ENCODE measurements around the gene LRCH4. TPM values are rescaled to one million over a fixed set of nuclear protein-coding genes. Genes with fewer than 3 reads are reported as not detected.

The LRCH4 gene
- total and polyA plus RNA-seq, 4 donors, result 38.1 to 109 (median 92.2) TPM

- 49 to 71% methylated on average over 6 of the region's 6 CpGs for WGBS, 2 donors
- no peaks in the 10 kb centered on the region for H3K27me3 ChIP-seq (ENCODE audit: control insufficient read depth in 3 of 3, insufficient read depth in 3 of 3, low read length in 2 of 3)
- H3K4me3 ChIP-seq, result peak overlapping the region; percentile 80
- peak in 1 of 3 donors; percentile 30 for DNase-seq
- H3K9ac ChIP-seq (ENCODE audit: insufficient read depth in 1 of 2, low read length in 2 of 2), result no peak overlapping the region
- H3K9me3 ChIP-seq (ENCODE audit: control insufficient read depth in 4 of 4, insufficient read depth in 3 of 4, low read length in 3 of 4), result no peaks in the 10 kb centered on the region
- no peak for TF ChIP-seq CTCF (IDR thresholded peaks at IDR 0.05; ENCODE audit: control extremely low read depth, extremely low read depth)
- H3K4me1 ChIP-seq (ENCODE audit: control insufficient read depth in 5 of 5, insufficient read depth in 5 of 5, low read length in 5 of 5), result peaks cover 2 to 12% (median 8%) of the 10 kb centered on the region in 5 donors
- ATAC-seq (ENCODE audit: insufficient read depth, low FRiP score), result no peak
- H3K36me3 ChIP-seq (ENCODE audit: control insufficient read depth in 4 of 4, insufficient read depth in 4 of 4, low read length in 4 of 4), result no peaks in the 10 kb centered on the region
- no peak overlapping the region for H3K27ac ChIP-seq (ENCODE audit: low read depth in 1 of 2, low read length in 1 of 2)
These were observed 45.7 kb downstream of the LRCH4 start for GRCh38 chr7:100540073-100540723.

DNA sequence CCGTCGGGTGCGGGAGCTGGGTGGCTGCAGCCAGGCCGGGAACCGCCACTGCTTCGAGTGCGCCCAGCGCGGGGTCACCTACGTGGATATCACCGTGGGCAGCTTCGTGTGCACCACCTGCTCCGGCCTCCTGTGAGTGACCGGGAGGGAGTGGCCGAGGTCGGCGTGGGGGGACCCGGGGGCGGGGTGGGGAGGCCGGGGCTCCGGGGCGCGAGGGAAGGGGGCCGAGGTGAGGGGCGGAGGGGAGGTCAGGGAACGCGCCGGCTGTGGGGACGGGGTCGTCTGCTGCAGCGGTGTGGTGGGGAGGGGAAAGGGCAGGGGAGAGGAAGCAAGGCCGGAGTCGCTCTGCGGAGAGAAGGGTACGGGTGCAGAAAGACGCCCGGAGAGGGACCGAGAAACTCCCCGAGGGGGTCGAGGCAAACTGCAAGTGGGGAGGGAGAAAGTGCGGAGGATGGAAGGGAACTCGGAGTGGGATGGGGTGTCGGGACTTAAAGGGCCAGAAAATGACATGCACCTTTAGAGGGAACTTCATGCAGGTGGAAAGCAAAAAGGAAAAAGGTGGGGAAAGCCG, 46.4 kb downstream of the LRCH4 start:
- no peaks in the 10 kb centered on the region for H3K9me3 ChIP-seq (ENCODE audit: control insufficient read depth in 4 of 4, insufficient read depth in 3 of 4, low read length in 3 of 4)
- no peak for DNase-seq
- H3K4me3 ChIP-seq, result peak overlapping the region; percentile 80
- H3K4me1 ChIP-seq (ENCODE audit: control insufficient read depth in 5 of 5, insufficient read depth in 5 of 5, low read length in 5 of 5), result peaks cover 0 to 12% (median 4%) of the 10 kb centered on the region in 5 donors
- H3K36me3 ChIP-seq (ENCODE audit: control insufficient read depth in 4 of 4, insufficient read depth in 4 of 4, low read length in 4 of 4), result no peaks in the 10 kb centered on the region
- ATAC-seq (ENCODE audit: insufficient read depth, low FRiP score), result no peak
- no peak for TF ChIP-seq CTCF (IDR thresholded peaks at IDR 0.05; ENCODE audit: control extremely low read depth, extremely low read depth)
- WGBS, 2 donors, result 1% methylated on average over 40 to 44 of the region's 44 CpGs
- H3K9ac ChIP-seq (ENCODE audit: insufficient read depth in 1 of 2, low read length in 2 of 2), result no peak overlapping the region
- H3K27ac ChIP-seq (ENCODE audit: low read depth in 1 of 2, low read length in 1 of 2), result peak overlapping the region; percentile 77 to 85
- H3K27me3 ChIP-seq (ENCODE audit: control insufficient read depth in 3 of 3, insufficient read depth in 3 of 3, low read length in 2 of 3), result no peaks in the 10 kb centered on the region

DNA sequence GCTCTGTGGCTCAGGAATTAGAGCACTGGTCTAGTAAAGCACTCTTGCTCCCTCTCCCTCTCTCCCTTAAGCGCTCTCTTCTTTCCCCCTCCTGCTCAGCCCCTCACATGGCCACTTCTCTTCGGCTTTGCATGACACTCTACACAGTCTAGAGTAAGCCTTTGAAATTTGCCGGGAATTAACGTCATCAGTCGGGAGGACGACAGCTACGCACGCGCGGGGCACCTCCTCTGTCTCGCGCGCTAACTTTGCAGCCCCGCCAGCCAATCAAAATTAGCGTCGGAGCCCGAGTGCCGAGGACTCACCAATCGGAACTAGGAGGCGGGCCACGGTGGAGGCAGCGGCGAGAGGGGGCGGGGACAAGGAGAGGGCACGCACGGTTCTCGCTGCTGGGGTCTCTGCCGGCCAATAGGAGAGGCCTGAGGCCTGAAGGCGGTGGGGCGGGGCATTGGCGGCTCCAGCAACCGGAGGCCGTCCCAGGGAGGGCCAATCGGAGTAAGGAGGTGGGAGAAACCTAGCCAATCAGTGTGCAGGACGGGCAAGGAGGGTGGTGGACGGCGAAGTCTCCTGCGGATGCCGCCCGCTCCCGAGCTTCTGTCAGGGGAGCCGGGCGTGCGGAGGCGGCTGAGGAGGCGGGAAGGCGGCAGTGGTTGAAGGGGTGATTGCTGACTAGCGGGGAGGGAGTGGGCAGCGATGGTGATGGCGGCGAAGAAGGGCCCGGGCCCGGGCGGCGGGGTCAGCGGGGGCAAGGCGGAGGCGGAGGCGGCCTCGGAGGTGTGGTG, 47.1 kb downstream of the LRCH4 start, which contains the start of gene AGFG2:
Gene AGFG2 (plus strand): TSS at position 550 of the 782 bp plus-strand sequence. CDS start 144 bp downstream, at position 694.
- H3K4me1 ChIP-seq (ENCODE audit: control insufficient read depth in 5 of 5, insufficient read depth in 5 of 5, low read length in 5 of 5), result peaks cover 0 to 12% (median 2%) of the 10 kb centered on the region in 5 donors
- H3K4me3 ChIP-seq, result peak within 1 kb of the TSS; percentile 80
- H3K27me3 ChIP-seq (ENCODE audit: control insufficient read depth in 3 of 3, insufficient read depth in 3 of 3, low read length in 2 of 3), result no peaks in the 10 kb centered on the region
- 0 to 1% methylated on average over 55 to 60 of the region's 60 CpGs for WGBS, 2 donors
- TF ChIP-seq CTCF (IDR thresholded peaks at IDR 0.05; ENCODE audit: control extremely low read depth, extremely low read depth), result no peak
- H3K9me3 ChIP-seq (ENCODE audit: control insufficient read depth in 4 of 4, insufficient read depth in 3 of 4, low read length in 3 of 4), result no peaks in the 10 kb centered on the region
- H3K9ac ChIP-seq (ENCODE audit: insufficient read depth in 1 of 2, low read length in 2 of 2), result no peak within 1 kb of the TSS
- peak; percentile 100 for DNase-seq
- peak within 1 kb of the TSS; percentile 77 to 85 for H3K27ac ChIP-seq (ENCODE audit: low read depth in 1 of 2, low read length in 1 of 2)
- no peaks in the 10 kb centered on the region for H3K36me3 ChIP-seq (ENCODE audit: control insufficient read depth in 4 of 4, insufficient read depth in 4 of 4, low read length in 4 of 4)
- peak; percentile 100 for ATAC-seq (ENCODE audit: insufficient read depth, low FRiP score)
